ENCODE results near the gene MBOAT2.
"Not testable (repeated sequence)": the region's sequence is repeated elsewhere in the genome, so short reads cannot be mapped to it uniquely, and the experiment has no call there.

The MBOAT2 gene, protein sequence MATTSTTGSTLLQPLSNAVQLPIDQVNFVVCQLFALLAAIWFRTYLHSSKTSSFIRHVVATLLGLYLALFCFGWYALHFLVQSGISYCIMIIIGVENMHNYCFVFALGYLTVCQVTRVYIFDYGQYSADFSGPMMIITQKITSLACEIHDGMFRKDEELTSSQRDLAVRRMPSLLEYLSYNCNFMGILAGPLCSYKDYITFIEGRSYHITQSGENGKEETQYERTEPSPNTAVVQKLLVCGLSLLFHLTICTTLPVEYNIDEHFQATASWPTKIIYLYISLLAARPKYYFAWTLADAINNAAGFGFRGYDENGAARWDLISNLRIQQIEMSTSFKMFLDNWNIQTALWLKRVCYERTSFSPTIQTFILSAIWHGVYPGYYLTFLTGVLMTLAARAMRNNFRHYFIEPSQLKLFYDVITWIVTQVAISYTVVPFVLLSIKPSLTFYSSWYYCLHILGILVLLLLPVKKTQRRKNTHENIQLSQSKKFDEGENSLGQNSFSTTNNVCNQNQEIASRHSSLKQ

DNA sequence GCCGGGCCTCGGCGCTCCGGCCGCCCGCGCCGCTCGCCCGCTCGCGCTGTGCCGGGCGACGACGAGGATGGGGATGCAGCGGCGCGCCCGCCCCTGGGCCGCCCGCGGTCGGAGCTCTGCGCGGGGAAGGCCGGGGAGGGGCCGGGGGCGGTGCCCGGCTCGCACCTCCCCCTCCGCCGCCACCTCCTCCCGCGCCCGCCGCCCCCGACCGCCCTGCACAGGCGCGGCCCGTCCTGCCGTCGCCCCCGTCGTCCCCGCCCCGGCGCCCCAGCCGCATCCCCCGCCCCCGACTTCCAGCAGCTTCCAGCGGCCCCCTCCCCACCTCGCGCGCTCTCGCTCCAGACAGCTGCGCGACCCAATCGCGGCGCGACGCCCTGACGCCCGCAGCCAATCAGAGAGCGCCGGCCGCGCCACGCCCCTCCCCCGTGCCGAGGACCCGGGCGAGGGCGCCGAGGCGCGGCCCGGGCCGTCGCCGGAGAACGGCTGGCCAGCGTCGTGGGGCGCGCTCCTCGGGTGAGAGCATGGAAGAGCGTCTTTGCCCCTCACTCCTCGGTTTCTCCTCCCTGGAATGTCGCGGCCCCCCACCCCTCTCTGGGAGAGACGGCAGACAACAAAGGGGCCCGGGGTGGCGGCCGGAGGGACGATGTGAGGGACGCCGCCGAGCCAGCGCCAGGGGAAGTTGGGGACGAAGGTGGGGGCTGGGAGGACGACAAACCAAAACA lies at the start of gene MBOAT2:
Gene MBOAT2 (minus strand): TSS at position 69 of the 722 bp plus-strand sequence. CDS start 70 bp downstream, outside the sequence.
- Histone ChIP-seq H3K79me2 (ENCODE audit: insufficient read depth, low read length) (no peaks in the 10 kb centered on the region), H3K9ac (ENCODE audit: low read length) (peak within 1 kb of the TSS; percentile 56)

DNA sequence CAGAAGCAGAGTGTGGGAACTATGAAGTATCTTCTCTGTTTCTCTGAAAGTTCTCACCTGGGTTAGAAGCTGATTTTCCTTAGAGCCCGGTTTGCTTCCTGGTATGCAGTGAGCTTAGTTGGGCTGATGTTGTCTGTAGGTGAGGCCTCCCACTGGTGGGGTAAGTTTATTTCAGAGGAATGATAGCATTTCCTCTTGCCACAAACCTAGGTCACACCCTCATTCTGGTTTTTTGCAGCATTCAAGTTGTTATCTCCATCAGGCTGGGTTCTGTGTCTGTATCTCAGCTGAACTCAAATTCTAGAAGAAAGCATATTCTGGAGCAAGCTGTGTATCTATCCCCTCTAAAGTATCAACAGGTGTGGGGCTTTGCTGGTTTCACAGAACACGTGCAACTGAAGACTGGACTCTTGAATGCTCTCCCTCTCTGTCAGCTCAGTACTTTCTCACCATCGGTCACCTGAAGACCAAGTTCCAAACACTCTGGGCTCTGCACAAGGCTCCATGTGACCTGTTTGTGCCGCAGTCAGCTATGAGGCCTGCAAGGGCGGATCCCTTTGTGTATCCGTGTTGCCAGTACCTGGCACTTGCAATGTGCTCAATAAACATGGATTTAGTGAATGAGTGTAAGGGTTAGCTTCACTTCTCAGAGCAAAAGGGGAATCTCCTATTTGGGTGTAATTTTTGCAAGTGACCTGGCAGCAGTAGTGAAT lies 49.5 kb upstream of the MBOAT2 start:
- Histone ChIP-seq H3K27me3 (ENCODE audit: low read length) (no peaks in the 10 kb centered on the region), H3K9me2 (replicated peaks; ENCODE audit: insufficient read depth, low read length) (no peaks in the 10 kb centered on the region), H3F3A (ENCODE audit: insufficient read depth) (no peaks in the 10 kb centered on the region), H4K20me1 (ENCODE audit: low read depth, low read length) (no peaks in the 10 kb centered on the region), H3K4me3 (ENCODE audit: insufficient read depth, low read length, poor library complexity, severe bottlenecking) (no peak overlapping the region), H3K9ac (ENCODE audit: low read length) (no peak overlapping the region), H3K79me2 (ENCODE audit: insufficient read depth, low read length) (no peaks in the 10 kb centered on the region), H3K9me3 (ENCODE audit: insufficient read depth, low read length) (no peaks in the 10 kb centered on the region; the same call in 1 of the 2 replicates), H3K27ac (ENCODE audit: low read depth, low read length) (no peak overlapping the region), H2AFZ (ENCODE audit: low read depth, low read length, severe bottlenecking) (no peak overlapping the region), H3K4me2 (ENCODE audit: low read depth, low read length, poor library complexity, severe bottlenecking) (no peak overlapping the region), H3K36me3 (ENCODE audit: low read length) (no peaks in the 10 kb centered on the region)
- no peak for TF ChIP-seq CTCF (IDR thresholded peaks at IDR 0.05; ENCODE audit: insufficient read depth, low read length, poor library complexity, severe bottlenecking)
- no peak for TF ChIP-seq EZH2phosphoT487 (conservative IDR thresholded peaks at IDR 0.05; ENCODE audit: low read length)

More for the DNA sequence above, at the start of gene MBOAT2:
- Histone ChIP-seq H3K4me2 (ENCODE audit: low read depth, low read length, poor library complexity, severe bottlenecking) (peak within 1 kb of the TSS; percentile 50), H3K27me3 (ENCODE audit: low read length) (no peaks in the 10 kb centered on the region), H3K9me3 (ENCODE audit: insufficient read depth, low read length) (no peaks in the 10 kb centered on the region), H2AFZ (ENCODE audit: low read depth, low read length, severe bottlenecking) (peak within 1 kb of the TSS; percentile 77), H3K36me3 (ENCODE audit: low read length) (no peaks in the 10 kb centered on the region), H4K20me1 (ENCODE audit: low read depth, low read length) (no peaks in the 10 kb centered on the region), H3K9me2 (replicated peaks; ENCODE audit: insufficient read depth, low read length) (no peaks in the 10 kb centered on the region), H3K27ac (ENCODE audit: low read depth, low read length) (no peak within 1 kb of the TSS), H3F3A (ENCODE audit: insufficient read depth) (no peaks in the 10 kb centered on the region), H3K4me3 (ENCODE audit: insufficient read depth, low read length, poor library complexity, severe bottlenecking) (peak within 1 kb of the TSS; percentile 41)
- TF ChIP-seq CTCF (IDR thresholded peaks at IDR 0.05; ENCODE audit: insufficient read depth, low read length, poor library complexity, severe bottlenecking) (no peak), EZH2phosphoT487 (conservative IDR thresholded peaks at IDR 0.05; ENCODE audit: low read length) (no peak)

DNA sequence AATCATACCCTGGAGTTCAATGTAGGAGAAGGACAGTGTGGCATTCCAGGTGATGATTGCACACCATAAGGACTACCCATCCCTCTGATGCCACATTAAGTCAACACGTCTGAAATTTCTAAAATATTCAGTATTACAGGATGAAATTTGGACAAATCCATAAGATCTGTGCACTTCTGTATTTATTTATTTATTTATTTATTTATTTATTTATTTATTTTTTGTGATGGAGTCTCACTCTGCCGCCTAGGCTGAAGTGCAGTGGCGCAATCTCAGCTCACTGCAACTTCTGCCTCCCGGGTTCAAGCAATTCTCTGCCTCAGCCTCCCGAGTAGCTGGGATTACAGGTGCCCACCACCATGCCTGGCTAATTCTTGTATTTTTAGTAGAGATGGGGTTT lies 48.0 kb upstream of the MBOAT2 start:
- not testable (repeated sequence) for H3K27ac ChIP-seq (ENCODE audit: low read depth, low read length); H3K27me3 ChIP-seq (ENCODE audit: low read length); H2AFZ ChIP-seq (ENCODE audit: low read depth, low read length, severe bottlenecking); H3K4me3 ChIP-seq (ENCODE audit: insufficient read depth, low read length, poor library complexity, severe bottlenecking); H3F3A ChIP-seq (ENCODE audit: insufficient read depth); H3K9me2 ChIP-seq (replicated peaks; ENCODE audit: insufficient read depth, low read length); H3K36me3 ChIP-seq (ENCODE audit: low read length); H3K9ac ChIP-seq (ENCODE audit: low read length); H3K79me2 ChIP-seq (ENCODE audit: insufficient read depth, low read length); H3K9me3 ChIP-seq (ENCODE audit: insufficient read depth, low read length); H3K4me2 ChIP-seq (ENCODE audit: low read depth, low read length, poor library complexity, severe bottlenecking); H4K20me1 ChIP-seq (ENCODE audit: low read depth, low read length)

All from SU-DHL-6 (cell line).